Body of pancreas (tissue), 4 donors: Measurements from ENCODE around the gene MTA1.

Experiments used
- CTCF ChIP-seq, 7 experiments: fragments of 450-650 bp in 4 of 7; fragments of 200-600 bp in 3 of 7; sonication (generic) in 3 of 7; IDR thresholded peaks; one replicate each; pipeline ENCODE4 v1.5.1; 2016 to 2019; ENCODE audit warnings: antibody characterized with exemption in 7 of 7
- POLR2A ChIP-seq, 3 donors: fragments of 450-650 bp; IDR thresholded peaks; one replicate each; pipeline ENCODE4 v1.6.1; 2016; ENCODE audit warnings: antibody characterized with exemption in 3 of 3, mild to moderate bottlenecking in 2 of 3

GRCh38 chr14:105492031-105492970 lies 72.7 kb downstream of the MTA1 start:
- TF ChIP-seq CTCF (IDR thresholded peaks at IDR 0.05) = no peak
- no peak for TF ChIP-seq POLR2A (IDR thresholded peaks at IDR 0.05)
